Endometrial microvascular endothelial cells (primary cell): ENCODE data around the gene DENND1A. TPM values are rescaled to one million over a fixed set of nuclear protein-coding genes. Genes with fewer than 3 reads are reported as not detected.

Experiments
- in situ Hi-C: cut with HindIII; loops from 2 replicates; pipeline ENCODE4 v1.10.0; 2017; ENCODE audit warnings: low sequenced_read_pairs, low pct_unique_long_range_greater_than_20kb; ENCODE audit errors: inconsistent ontology term
- total RNA-seq: library from RNA; depleted of rRNA; stranded (reverse); fragments of >200 nt; gene quantifications from one replicate; pipeline ENCODE4 v1.2.3, GENCODE V29; 2015; ENCODE audit errors: inconsistent ontology term

DENND1A gene
- total RNA-seq, 1 donor from 2014 or later, result 13.6 TPM

- in situ Hi-C loops, result no loop called here
Observed at GRCh38 chr9:123796618-123797484, 133.1 kb downstream of the DENND1A start.

- in situ Hi-C loops, result no loop called here
Observed at GRCh38 chr9:123796094-123796493, 133.8 kb downstream of the DENND1A start.

- in situ Hi-C loops, result no loop called here
Observed at GRCh38 chr9:123795336-123795735, 134.6 kb downstream of the DENND1A start.

GRCh38 chr9:123792501-123792900, 137.4 kb downstream of the DENND1A start:
- in situ Hi-C loops, result no loop called here

GRCh38 chr9:123789554-123790292, 140.2 kb downstream of the DENND1A start:
- in situ Hi-C loops, result no loop called here

- in situ Hi-C loops, result no loop called here
Observed at GRCh38 chr9:123787416-123787815, 142.5 kb downstream of the DENND1A start.

- in situ Hi-C loops, result no loop called here
Observed at GRCh38 chr9:123784518-123784917, 145.4 kb downstream of the DENND1A start.

GRCh38 chr9:123778232-123778902, 151.6 kb downstream of the DENND1A start:
- in situ Hi-C loops, result no loop called here

- in situ Hi-C loops, result no loop called here
Observed at GRCh38 chr9:123776708-123777537, 153.0 kb downstream of the DENND1A start.

- in situ Hi-C loops, result no loop called here
Observed at GRCh38 chr9:123775289-123776284, 154.3 kb downstream of the DENND1A start.

- in situ Hi-C loops, result no loop called here
Observed at GRCh38 chr9:123773783-123774182, 156.1 kb downstream of the DENND1A start.

- in situ Hi-C loops, result no loop called here
Observed at GRCh38 chr9:123772967-123773366, 157.0 kb downstream of the DENND1A start.

- in situ Hi-C loops, result no loop called here
Observed at GRCh38 chr9:123772374-123772773, 157.6 kb downstream of the DENND1A start.

- in situ Hi-C loops, result no loop called here
Observed at GRCh38 chr9:123771690-123772089, 158.2 kb downstream of the DENND1A start.

- in situ Hi-C loops, result no loop called here
Observed at GRCh38 chr9:123769719-123770118, 160.2 kb downstream of the DENND1A start.

GRCh38 chr9:123763910-123764588, 165.9 kb downstream of the DENND1A start:
- in situ Hi-C loops, result no loop called here
